SU-DHL-6 (cell line): ENCODE data around the gene HBB.

Source experiments
- CTCF ChIP-seq: fragments of 200-600 bp; sonication (generic); IDR thresholded peaks from one replicate; pipeline ENCODE4 v1.5.1; 2017; ENCODE audit warnings: antibody characterized with exemption, mild to moderate bottlenecking, low read length, moderate library complexity; ENCODE audit not compliant: insufficient read depth, poor library complexity, severe bottlenecking
- EZH2phosphoT487 ChIP-seq: fragments of 200-600 bp; sonication (generic), shearing (Covaris generic); conservative IDR thresholded peaks from 2 replicates; pipeline ENCODE4 v1.6.1; 2018; ENCODE audit warnings: mild to moderate bottlenecking, antibody characterized with exemption, low read length, moderate library complexity, mixed read lengths

GRCh38 chr11:5225480-5225871 lies 1.4 kb downstream of the HBB start:
- no peak for TF ChIP-seq CTCF
- TF ChIP-seq EZH2phosphoT487: no peak
